Stimulated activated naive CD4-positive, alpha-beta T cell (primary cell): ENCODE measurements around the gene LRP2BP.
"Not testable (repeated sequence)": the region's sequence is repeated elsewhere in the genome, so short reads cannot be mapped to it uniquely, and the experiment has no call there.

ENCODE experiments used
- DNase-seq, 6 experiments: peaks; one replicate each; lab custom pipeline; 2025; lab: John Stamatoyannopoulos, UW

Gene LRP2BP

DNA sequence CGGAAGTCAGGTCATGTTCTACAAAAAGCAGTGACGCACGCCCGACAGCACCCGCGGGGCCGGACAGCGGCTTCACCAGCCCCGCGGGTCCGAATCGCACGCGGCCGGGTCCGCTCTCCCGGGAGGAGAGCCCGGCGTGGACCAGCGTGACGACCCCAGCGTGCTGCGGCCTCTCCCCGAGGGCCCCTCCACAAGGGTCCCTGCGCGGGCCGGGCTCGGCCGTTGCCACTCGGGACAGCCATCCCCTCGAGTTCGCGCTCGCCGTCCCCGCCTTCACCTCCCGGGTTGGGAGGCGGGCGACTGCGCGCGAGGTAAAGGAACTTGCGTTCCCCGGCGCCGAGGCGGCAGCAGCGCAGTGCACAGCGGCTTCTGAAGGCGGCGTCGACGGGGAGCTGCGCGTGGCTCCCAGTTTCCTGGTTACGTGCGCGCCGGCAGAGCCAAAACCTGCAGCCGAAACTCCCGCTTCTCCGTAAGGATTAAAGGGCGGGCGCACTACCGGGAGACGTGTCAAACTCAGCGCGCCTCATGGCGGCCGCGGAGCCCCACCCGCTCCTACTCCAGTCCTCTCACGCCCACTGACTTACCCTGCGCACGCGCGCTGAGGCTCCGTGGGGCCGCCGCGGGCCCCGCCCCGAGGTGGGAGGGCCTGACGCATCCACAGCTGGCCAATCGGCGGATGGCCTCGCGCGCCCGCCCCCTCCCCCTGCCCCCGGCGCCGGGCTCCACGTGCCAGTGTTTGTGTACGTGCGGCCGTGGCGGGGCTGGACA, 416 bp upstream of the LRP2BP start:
- DNase-seq: peak; percentile 90 to 97 (median 94)

DNA sequence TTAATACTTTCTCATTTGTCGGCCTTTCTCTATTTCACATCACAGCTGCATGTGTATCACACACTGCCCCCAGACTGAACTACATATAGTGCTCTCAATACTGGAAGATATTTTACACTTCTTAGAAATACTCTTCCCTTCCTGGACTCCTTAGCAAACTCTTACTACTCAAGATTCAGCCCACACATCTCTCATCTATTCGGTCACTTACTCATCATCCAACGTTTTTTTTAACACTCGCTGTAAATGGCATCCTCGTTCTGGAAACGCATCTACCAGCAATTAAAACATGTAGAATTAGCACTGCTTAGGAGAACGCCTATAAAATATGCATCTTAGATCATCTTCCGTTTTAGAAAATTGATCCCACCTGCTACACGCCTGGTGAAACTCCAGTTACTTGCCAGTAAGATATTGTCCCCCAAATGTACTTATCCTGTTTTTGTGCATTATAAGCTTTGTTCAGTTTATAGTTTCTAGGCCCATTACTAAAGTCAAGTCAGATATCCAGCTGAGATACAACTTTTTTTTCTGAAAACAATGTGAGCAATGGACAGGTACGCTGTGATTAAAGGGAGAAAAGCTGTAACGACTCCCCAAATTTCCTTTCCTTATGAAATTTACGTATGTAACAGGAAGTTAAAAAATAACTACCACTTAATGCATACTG, 1.0 kb downstream of the LRP2BP start:
- peak in 1 of 6 experiments; percentile 12 for DNase-seq

DNA sequence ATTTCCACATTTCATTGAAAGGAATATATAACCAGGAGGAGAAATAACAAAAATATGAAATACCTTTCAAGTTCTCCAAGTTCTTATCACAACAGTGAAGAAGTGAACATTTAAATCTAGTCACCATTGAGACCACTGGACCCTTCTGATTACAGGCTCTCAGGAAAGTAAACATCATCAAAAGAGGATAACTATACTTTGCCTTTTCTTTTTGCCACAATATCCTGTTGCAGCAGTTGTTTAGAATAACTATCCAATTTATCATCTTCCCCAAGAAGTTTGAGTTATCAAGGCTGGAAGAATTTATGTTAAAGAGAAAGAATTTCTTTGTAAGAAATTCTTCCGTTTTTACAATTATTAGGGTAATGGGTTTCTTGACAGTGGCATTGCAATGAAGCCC, 3.6 kb downstream of the LRP2BP start:
- DNase-seq: no peak

DNA sequence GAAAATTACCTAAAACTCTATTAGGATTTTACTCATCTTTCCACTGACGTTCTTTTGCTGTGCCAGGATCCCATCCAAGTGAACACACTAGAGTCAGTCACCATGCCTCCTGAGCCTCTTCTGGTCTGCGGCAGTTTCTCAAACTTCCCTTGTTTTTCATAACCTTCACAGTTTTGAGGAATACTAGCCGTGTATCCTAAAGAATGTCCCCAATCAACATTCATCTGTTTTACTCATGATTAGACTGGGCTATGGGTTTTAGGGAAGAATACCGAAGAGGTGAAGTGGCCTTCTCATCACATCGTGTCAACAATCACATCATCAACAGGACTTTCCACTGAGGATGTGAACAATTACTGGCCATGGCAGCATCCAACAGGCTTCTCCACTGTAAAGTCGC, 4.8 kb downstream of the LRP2BP start:
- DNase-seq: no peak

DNA sequence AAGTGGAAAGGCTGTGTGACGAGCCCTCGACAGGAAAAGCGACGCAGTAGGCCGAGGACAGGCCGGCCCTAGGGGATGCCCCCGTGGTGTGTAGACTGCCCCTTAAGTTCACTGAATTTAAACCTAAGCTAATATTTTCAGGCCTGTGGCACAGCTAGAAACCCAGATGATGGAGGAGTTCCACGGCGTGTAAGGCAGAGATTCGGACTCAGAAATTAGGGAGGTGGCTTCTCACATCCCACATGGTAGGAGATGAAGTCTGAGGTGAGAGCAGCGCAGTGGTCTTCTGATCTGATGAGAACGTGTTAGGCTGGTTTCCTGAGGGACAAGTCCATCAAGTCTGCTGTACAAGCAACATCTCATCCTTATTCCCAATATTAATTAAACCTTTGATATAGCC, 7.8 kb downstream of the LRP2BP start:
- no peak for DNase-seq

DNA sequence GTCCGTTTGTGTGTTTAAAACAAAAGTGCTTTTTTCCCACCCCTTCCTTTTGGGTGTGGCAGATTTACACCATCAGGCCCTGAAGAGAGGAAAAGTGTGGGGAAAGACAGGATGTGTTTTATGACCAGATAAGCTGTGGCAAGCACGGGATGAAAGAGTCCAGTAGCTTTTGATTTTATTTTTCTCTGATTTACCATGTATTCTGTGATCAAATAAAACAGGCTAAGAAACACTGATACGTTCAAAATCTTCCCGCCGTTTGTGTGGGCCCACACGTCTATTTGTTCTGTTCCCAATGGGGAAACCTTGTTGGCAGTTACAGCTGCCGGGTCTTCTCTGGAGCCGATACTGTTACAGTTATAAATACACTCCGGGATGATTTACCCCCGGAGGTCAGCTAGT, 10.8 kb downstream of the LRP2BP start:
- no peak for DNase-seq

DNA sequence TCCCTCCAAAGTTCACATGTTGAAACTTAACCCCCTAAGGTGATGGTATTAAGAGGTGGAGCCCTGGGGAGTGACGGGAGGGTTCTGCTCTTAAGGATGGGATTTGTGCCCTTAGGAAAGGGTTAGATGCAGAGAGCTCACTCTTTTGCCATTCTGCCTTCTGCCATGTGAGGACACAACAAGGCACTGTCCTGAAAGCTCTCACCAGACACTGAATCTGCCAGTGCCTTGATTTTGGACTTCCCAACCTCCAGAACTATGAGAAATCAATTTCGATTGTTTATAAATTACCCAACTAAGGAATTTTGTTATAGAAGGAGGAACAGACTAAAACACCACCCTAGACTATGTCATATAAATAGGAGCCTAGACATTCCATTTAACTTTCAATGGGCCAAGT, 11.7 kb downstream of the LRP2BP start:
- no peak for DNase-seq

DNA sequence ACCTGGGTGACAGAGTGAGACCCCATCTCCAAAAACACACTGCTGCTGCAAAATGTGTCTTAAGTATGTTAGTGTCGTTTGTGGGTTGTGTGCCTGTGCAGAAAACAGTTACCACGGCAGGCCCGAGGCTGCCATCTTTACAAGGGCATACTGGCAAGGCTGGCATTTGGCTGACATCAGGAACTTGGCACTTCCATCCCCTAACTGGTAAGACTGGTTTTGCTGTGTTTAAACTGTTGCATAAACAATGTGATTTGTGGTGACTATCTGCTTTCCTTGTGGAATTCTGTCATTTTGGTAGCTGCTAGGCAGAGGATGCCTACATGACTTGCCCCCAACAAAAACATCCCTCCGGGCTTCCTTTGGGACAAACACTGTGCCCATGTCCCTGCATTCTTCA, 12.3 kb downstream of the LRP2BP start:
- DNase-seq: no peak

DNA sequence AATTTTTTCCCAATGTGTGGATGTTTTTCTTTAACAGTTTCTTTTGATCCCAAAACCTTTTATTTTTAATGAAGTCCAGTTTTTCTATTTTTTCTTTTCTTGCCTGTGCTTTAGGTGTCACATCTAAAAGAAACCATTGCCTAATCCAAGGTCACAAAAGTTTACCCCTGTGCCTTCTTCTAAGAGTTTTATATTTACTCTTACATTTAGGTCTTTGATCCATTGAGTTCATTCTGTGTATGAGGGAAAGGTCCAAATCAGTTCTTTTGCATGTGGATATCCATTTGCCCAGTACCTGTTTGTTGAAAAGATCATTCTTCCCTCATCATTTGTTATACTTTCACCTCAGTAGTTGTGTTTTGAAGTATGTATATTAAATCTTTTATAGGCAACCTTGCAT, 13.0 kb downstream of the LRP2BP start:
- DNase-seq: no peak

DNA sequence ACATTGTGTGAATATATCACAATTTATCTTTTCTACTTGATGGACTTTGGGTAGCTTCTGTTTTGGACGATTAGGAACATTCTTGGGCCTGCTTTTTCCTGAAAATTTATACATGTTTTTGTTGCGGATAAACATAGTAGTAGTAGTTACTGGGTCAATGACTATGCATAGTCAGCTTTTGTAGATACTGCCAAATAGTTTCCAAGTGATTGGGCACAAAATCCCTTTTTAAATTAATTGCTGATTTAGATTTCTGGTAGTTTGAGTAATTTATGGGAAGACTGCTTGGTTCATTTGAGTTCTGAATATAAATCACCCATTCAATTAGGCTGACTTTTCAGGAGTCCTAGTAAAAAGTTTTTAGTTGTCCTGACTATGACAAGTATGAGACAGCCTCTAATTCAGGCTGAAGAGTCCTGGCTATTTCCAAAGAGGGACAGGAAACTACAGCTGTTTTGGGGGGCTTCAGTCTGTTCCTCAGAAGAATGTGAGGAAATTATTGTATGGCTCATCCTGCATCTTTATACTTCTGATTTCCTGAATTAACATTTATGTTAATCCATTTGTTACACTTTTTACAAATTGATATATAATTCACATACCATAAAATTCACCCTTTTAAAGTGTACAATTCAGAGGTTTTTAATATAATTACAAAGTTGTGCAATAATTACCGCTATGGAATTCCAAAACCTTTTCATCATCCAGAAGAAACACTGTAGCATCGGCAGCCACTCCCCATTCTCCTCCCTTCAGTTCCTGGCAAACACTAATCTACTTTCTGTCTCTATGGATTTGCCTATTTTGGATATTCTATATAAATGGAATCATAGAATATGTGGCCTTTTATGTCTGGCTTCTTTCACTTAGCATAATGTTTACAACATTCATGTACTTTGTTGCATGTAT, 14.2 kb downstream of the LRP2BP start:
- no peak for DNase-seq

DNA sequence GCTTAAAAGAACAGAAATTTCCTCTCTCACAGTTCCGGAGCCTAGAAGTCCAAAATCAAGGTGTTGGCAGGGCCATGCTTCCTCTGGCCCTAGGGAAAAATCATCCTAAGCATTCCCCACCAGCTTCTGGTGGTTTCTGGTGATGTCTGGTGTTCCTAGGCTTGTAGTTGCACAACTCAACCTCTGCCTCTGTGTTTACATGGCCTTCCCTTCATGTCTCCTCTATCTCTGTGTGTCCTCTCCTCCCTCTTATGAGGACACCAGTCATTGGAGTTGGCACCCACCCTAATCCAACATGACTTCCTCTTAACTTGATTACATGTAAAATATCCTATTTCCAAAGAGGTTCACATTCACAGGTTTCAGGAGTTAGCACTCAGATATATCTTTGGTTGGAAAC, 15.4 kb downstream of the LRP2BP start:
- no peak for DNase-seq

DNA sequence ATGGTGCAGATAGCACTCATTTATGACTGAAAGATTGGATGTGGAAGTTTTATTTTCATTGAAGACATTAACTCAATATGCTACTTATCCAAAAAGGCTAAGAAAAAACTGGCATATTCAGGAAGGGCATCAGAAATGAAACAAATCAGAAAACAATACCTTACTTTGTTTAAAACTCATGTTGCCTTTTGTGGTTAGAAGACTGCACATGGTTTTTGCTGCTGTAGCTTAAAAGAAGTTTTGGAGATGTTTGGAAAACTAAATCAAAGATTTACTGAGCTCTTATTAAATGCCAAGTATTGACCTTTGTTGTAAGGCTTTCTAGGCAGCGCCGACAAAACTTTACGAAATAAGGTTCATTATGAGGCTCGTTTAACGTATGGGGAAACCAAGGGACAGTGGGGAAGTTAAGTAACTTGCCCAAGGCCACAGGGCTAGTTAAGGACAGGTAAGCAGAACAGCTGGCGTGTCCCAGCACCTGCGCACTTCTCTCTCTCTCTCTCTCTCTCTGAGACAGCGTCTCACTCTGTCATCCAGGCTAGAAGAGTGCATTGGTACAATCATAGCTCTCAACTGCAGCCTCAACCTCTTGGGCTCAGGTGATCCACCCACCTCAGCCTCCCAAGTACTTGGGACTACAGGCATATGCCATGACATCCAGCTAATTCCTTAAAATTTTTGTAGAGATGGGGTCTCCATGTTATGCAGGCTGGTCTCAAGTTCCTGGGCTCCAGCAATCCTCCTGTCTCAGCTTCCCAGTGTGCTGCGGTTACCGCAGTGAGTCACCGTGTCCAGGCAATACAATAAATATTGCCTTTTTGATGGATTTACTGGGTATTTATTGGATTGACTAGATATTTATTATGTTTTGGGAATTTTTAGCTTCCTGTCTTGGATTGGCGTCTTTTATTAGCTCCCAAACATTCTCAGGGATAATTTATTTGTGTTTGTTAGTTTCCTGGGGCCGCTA, 16.1 kb downstream of the LRP2BP start:
- DNase-seq: no peak

DNA sequence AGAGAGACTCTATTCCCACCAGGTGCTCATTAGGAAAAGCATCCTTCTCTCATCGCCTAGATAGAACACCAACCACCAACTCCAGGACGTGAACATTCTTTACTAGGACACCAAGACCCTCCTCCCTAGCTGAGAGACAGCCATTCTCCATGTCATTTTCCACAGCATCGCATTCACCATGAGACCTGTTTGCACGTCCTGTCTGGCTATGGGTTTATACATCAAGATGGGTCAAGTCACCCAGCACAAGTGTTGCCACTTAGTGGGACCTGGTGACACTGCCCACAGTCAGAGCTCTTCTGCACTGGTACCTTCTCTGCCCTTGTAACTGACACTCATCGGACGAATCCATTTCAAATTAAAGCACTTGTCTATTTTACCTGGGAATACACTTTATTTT, 17.5 kb downstream of the LRP2BP start:
- no peak for DNase-seq

DNA sequence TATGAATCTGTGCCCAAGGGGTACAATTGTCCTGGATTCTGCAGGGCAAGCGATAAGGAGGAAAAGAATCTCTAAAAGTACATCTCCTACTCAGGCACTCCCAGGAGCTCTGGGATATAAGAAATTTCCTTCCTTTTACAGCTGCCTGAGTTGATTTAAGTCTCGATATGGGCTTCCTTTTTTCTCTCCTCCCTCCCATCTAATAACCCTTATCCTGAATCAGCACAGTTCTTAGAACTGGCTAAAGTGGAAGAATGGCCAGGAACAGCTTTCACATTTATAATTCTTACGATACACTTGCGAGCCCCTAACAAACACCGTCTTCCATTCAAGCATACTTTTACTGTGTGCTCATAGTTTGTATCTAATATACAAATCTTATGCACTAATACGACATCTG, 21.2 kb downstream of the LRP2BP start:
- DNase-seq: no peak

DNA sequence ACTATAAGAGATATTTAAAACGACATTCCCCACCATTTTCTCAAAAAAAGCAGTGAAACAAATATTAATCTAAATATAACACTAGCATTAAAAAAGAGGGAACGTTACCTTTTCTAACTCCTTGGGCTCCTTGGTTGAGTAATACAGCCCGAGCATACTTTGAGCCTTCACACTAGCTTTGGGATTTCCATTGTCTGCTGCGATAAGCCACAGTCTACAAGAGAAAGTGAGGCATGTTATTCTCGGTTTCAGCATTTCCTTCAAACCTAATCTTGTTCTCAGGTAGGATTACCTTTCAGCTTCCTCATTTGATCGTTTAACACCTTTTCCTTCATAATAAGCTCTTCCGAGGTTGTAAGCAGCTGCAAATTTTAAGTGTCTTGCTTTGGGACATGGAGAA, 21.7 kb downstream of the LRP2BP start:
- no peak for DNase-seq

DNA sequence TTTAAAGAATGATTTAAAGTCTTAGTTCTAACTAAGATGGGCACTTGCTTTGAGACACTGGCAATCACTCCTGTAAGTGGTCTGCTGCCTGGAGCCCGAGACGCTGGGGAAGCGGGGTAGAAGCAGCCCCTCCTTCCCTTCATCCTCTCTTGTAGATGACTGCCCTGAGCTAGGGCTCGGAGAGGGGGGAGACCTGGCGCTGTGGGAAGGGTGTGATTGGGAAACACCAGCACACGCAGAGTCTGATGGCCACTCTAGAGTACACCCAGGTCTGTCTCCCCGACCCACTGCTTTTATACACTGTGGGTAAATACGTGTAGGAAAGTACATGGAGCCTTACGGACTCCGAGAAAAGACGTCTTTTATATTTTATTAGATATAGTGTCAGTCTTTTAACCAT, 24.0 kb downstream of the LRP2BP start:
- no peak for DNase-seq

DNA sequence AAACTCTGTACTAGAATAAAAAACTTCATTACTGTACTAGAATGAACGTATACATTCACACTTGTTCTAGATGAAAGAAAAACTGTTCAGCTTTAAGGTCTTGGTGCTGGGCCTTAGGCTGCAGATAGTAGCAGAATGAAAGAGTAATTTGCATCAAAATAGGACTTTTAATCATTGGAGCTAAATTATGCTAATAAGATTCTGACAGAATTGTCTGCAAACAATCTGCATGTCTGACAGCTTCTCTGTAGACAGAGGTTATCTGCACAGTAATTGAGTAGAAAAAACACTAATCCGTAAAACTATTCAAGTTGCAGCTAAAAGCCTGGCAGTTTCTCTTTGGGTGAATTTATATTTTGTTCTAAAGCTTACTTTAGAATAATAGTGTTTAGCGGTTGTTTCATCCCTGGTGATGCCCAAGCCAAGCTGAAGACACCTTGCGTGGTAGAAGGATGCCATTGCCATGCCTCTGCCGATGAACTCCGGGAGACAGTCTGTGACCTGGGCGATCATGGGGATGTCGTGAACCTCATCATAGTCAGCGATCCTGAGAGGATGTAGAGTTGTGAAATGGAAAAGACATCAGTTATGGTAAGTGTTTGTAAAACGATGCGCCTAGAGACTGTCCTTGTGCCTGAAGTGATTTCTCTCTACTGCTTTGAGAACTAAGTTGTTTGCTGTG, 25.3 kb downstream of the LRP2BP start:
- no peak for DNase-seq

DNA sequence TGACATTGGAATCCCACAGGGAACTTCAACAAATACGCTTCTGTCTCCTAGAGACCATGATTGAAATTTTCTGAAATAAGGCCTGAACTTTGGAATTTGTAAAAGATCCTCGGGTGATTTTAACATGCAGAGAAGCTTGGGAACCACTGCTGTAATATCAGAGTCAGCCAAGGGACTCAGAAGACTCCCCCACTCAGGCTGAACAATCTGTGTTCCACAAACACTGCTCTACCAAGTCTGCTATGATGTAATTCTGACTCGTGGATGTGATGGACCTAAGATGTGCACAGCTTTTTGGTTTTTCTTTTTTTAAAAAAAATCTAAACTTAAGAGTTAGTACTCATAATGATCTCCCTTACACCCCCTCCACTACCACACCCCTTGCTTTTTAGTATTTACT, 26.0 kb downstream of the LRP2BP start:
- no peak for DNase-seq

DNA sequence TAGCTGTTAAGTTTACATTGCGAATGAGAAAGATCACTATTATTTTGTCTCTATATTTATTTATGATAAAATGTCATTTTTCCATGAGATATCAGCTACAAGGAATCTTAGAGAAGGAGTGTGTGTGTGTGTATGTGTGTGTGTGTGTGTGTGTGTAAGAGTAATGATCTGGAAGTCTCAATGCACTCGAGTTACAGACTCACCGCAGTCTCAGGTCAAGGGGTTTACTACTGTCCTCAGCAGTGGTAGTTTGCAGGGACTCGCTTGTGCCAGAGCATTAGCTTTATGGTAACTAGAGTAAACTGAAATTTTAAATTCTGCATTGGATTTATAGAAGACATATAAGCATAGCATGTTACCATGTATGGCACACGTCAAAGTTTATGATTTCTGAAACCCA, 30.8 kb downstream of the LRP2BP start:
- no peak for DNase-seq

DNA sequence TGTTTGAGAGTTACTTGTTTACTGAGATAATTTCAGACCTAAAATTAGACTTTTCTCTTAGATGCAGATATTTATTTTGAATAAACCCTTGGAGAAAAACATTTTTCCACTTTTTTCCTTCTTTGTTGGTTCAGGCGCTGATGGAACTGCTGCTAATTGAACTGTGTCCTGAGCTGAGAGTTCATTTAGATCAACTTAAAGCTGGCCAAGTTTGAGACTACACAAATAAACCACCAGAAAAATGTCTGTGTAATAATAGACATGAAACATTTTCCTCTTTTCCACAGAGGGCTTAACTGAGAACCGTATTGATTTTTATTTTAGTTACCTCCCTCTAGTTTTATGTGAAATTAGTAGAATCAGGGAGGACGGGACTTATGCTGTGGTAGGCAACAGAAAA, 32.5 kb downstream of the LRP2BP start:
- no peak for DNase-seq

DNA sequence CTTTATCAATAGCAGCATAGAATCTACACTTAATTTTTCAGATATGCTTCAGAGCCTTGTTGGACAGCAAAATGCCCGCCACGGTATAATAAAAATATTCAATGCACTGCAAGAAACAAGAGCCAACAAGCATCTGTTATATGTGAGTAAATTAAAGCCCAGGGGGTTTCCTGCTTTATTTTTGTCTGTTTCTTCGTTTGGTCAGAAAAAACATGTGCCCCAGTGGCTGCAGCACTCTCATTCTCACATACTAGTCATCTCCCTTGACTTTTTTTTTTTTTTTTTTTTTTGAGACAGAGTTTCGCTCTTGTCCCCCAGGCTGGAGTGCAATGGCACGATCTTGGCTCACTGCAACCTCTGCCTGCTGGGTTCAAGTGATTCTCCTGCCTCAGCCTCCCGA, 33.2 kb downstream of the LRP2BP start:
- not testable (repeated sequence) for DNase-seq
